GM18861 (cell line): ENCODE measurements around the gene DYDC1.
"Not testable (repeated sequence)": the region's sequence is repeated elsewhere in the genome, so short reads cannot be mapped to it uniquely, and the experiment has no call there.

ENCODE experiments used
- ATAC-seq: cut with Tn5 transposase; IDR thresholded peaks from one replicate; pipeline ENCODE4 v1.9.1; 2021; ENCODE audit not compliant: unreplicated experiment

The DYDC1 gene

GRCh38 chr10:80344912-80345311, 11.6 kb downstream of the DYDC1 start:
- no peak for ATAC-seq

GRCh38 chr10:80344276-80344675, 12.3 kb downstream of the DYDC1 start:
- ATAC-seq: no peak

- no peak for ATAC-seq
Observed at GRCh38 chr10:80333983-80334382, 22.6 kb downstream of the DYDC1 start.

GRCh38 chr10:80324891-80325364, 31.6 kb downstream of the DYDC1 start:
- ATAC-seq: no peak

- no peak for ATAC-seq
Observed at GRCh38 chr10:80324086-80324485, 32.5 kb downstream of the DYDC1 start.

GRCh38 chr10:80323311-80323710, 33.2 kb downstream of the DYDC1 start:
- no peak for ATAC-seq

- ATAC-seq: no peak
Observed at GRCh38 chr10:80322711-80323110, 33.8 kb downstream of the DYDC1 start.

- no peak for ATAC-seq
Observed at GRCh38 chr10:80322158-80322557, 34.4 kb downstream of the DYDC1 start.

GRCh38 chr10:80321183-80321582, 35.4 kb downstream of the DYDC1 start:
- no peak for ATAC-seq

GRCh38 chr10:80320377-80320776, 36.2 kb downstream of the DYDC1 start:
- ATAC-seq: no peak

- no peak for ATAC-seq
Observed at GRCh38 chr10:80319725-80320290, 36.7 kb downstream of the DYDC1 start.

- ATAC-seq: no peak
Observed at GRCh38 chr10:80319318-80319717, 37.2 kb downstream of the DYDC1 start.

- ATAC-seq: no peak
Observed at GRCh38 chr10:80318742-80319141, 37.8 kb downstream of the DYDC1 start.

- ATAC-seq: no peak
Observed at GRCh38 chr10:80315391-80315790, 41.2 kb downstream of the DYDC1 start.

- no peak for ATAC-seq
Observed at GRCh38 chr10:80313523-80313922, 43.0 kb downstream of the DYDC1 start.

- not testable (repeated sequence) for ATAC-seq
Observed at GRCh38 chr10:80305989-80306388, 50.6 kb downstream of the DYDC1 start.

- ATAC-seq: no peak
Observed at GRCh38 chr10:80296942-80297341, 59.6 kb downstream of the DYDC1 start.

- ATAC-seq: no peak
Observed at GRCh38 chr10:80292607-80293239, 63.8 kb downstream of the DYDC1 start.

- ATAC-seq: no peak
Observed at GRCh38 chr10:80290474-80291220, 65.9 kb downstream of the DYDC1 start.

- no peak for ATAC-seq
Observed at GRCh38 chr10:80289451-80290287, 66.9 kb downstream of the DYDC1 start, which contains the start of gene MAT1A. Gene MAT1A (minus strand): TSS chr10:80289658. CDS start chr10:80289423, 235 bp downstream.

- no peak for ATAC-seq
Observed at GRCh38 chr10:80288849-80289248, 67.7 kb downstream of the DYDC1 start.
